HUES48 (cell line): Measurements from ENCODE around the gene PIWIL1.

ENCODE experiments used
- H3K27ac ChIP-seq: one replicate; pipeline ENCODE4 v1.7.0; 2013; ENCODE audit warnings: low read depth, low read length, inconsistent platforms
- H3K27me3 ChIP-seq: 2 replicates; pipeline ENCODE4 v1.6.1; 2013; ENCODE audit warnings: mild to moderate bottlenecking, low read length; ENCODE audit not compliant: control insufficient read depth, insufficient read depth
- H3K36me3 ChIP-seq: 2 replicates; pipeline ENCODE4 v1.6.1; 2013; ENCODE audit warnings: low read length; ENCODE audit not compliant: control insufficient read depth, insufficient read depth
- H3K4me1 ChIP-seq: 2 replicates; pipeline ENCODE4 v1.6.1; 2013; ENCODE audit warnings: mild to moderate bottlenecking, low read length; ENCODE audit not compliant: control insufficient read depth, insufficient read depth
- H3K4me3 ChIP-seq: 2 replicates; pipeline ENCODE4 v1.5.1; 2013; ENCODE audit warnings: mild to moderate bottlenecking, low read depth, low read length
- H3K9ac ChIP-seq: 2 replicates; pipeline ENCODE4 v1.6.1; 2013; ENCODE audit warnings: mild to moderate bottlenecking, low read depth, low read length, moderate library complexity
- H3K9me3 ChIP-seq: 2 replicates; pipeline ENCODE4 v1.6.1; 2013; ENCODE audit warnings: low read length; ENCODE audit not compliant: control insufficient read depth, insufficient read depth

Gene PIWIL1

DNA sequence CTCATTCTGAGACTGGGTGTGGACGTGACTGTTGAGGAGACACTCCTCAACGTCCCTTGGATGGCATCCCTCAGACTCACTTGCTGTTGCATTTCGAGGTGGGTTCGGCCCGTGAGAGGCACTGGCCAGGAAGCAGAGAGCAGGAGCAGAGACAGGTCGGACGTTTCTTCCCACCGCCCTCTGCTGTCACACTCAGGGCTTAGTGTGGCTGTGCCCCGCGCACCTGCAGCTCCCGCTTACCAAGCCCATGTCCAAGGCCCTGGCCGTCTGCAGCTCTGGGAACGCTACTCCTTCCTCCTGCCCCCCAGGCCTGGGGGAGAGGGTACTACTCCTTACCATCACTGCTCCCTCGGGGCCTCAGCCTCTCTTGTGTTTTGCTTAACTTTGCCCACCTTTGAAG lies 29.8 kb upstream of the PIWIL1 start:
- Histone ChIP-seq H3K36me3 (no peaks in the 10 kb centered on the region), H3K9me3 (no peaks in the 10 kb centered on the region), H3K9ac (no peak overlapping the region), H3K4me3 (no peak overlapping the region), H3K4me1 (no peaks in the 10 kb centered on the region), H3K27ac (no peak overlapping the region), H3K27me3 (no peaks in the 10 kb centered on the region; the same call in 1 of the 2 replicates)

DNA sequence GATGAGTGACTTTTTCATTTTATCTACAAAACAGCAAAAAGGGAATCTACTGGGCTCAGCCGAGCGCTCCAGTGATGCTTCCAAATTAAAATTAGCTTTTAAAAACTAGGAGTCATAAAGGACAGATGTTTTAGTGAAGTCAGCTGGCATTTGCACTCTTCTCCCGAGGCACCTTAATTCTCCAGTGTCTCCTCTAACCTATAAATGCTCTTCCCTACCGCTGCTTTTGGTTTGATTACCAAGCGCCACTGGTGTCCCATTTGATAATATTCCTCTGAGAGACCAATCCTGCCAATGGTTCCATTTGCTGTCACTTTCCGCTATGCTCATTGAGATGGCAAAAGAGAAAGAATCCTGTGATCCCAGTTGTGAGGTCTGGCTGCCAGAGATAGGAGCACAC lies 29.3 kb upstream of the PIWIL1 start:
- H3K36me3 ChIP-seq: no peaks in the 10 kb centered on the region
- H3K4me1 ChIP-seq: no peaks in the 10 kb centered on the region
- no peak overlapping the region for H3K9ac ChIP-seq
- H3K27me3 ChIP-seq: peaks cover 3% of the 10 kb centered on the region; the same call in 1 of the 2 replicates
- no peak overlapping the region for H3K27ac ChIP-seq
- no peak overlapping the region for H3K4me3 ChIP-seq
- no peaks in the 10 kb centered on the region for H3K9me3 ChIP-seq

DNA sequence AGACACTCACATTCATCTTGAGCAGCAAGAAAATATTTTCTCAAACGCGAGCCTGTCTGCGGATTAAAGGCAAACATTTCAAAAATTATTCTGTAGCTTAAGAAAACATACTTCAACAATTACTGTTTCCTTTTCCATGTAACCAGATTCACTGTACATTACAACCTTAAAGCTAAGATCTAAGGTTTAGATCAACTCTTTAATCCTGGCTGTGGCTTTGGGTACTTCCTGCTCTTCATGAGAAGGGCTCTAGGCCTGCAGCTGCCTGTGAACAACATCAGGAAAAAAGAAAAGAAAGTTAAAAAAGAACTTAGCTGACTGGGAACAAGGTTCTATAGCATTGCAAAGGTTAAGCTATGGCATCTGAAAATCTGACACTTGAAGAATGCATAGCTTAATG lies 21.4 kb upstream of the PIWIL1 start:
- H3K27ac ChIP-seq: no peak overlapping the region
- H3K4me3 ChIP-seq: no peak overlapping the region
- no peaks in the 10 kb centered on the region for H3K9me3 ChIP-seq
- peaks cover 4% of the 10 kb centered on the region; the same call in 1 of the 2 replicates for H3K27me3 ChIP-seq
- H3K4me1 ChIP-seq: no peaks in the 10 kb centered on the region
- no peaks in the 10 kb centered on the region for H3K36me3 ChIP-seq
- no peak overlapping the region for H3K9ac ChIP-seq

DNA sequence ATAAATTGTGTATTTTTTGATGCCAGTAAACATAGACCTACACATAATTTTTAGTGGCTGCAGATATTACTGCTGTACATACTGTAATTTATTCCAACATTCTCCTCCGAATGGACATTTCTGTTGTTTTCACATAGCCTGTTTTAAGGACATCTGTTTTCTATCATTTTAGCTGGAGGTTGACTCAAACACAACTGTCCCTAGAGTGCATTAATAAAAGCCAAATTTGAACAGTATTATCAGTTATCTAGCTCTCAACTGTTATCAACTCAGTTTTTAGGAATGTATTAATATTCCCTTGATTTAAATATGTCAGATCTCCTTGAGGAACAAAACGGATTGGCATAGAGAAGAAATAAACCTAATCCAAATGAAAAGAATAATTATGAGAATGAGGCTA lies 17.2 kb upstream of the PIWIL1 start:
- H3K36me3 ChIP-seq: no peaks in the 10 kb centered on the region

DNA sequence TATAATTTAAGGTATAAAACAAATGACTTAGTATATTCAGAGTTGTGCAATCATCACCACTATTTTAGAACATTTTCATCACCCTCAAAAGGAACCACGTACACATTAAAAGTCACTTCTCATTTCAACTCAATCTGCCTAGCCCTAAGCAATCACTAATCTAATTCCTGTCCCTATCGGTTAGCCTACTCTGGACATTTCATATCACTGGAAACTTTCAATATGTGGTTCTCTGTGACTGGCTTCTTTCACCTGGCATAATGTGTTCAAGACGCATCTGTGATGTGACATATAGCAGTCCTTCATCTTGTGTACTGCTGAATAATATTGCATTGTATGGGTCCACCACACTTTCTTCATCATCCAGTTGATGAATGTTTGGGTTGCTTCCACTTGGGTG lies 15.4 kb upstream of the PIWIL1 start:
- Histone ChIP-seq H3K9me3 (no peaks in the 10 kb centered on the region), H3K27ac (no peak overlapping the region), H3K4me3 (no peak overlapping the region), H3K4me1 (no peaks in the 10 kb centered on the region), H3K9ac (no peak overlapping the region), H3K36me3 (no peaks in the 10 kb centered on the region), H3K27me3 (peaks cover 26% of the 10 kb centered on the region)

More for the DNA sequence above, 17.2 kb upstream of the PIWIL1 start:
- H3K27me3 ChIP-seq: peaks cover 22% of the 10 kb centered on the region
- H3K9me3 ChIP-seq: no peaks in the 10 kb centered on the region
- H3K4me3 ChIP-seq: no peak overlapping the region
- H3K9ac ChIP-seq: no peak overlapping the region
- no peak overlapping the region for H3K27ac ChIP-seq
- no peaks in the 10 kb centered on the region for H3K4me1 ChIP-seq

DNA sequence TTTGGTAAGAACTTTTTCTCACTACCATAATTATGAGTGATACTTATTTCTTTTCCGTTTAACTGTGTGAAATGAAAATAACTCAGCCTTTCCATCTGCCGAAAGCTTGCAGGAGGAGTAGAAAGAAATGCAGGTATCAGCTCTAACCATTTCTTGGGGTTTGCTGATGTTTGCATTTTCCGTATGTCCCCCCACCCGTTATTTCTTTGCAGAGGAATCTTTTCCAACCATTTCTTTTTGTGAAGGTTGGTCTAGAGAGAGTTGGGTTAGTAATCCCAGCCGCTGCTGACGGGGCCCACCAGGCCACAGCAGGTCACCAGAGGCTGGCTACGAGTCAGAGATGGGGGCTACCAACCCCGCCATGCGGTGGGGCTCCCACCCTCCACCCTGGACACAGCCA lies 7.0 kb upstream of the PIWIL1 start:
- Histone ChIP-seq H3K27me3 (peaks cover 32% of the 10 kb centered on the region), H3K9ac (no peak overlapping the region), H3K27ac (no peak overlapping the region), H3K9me3 (no peaks in the 10 kb centered on the region), H3K4me1 (no peaks in the 10 kb centered on the region), H3K4me3 (no peak overlapping the region), H3K36me3 (no peaks in the 10 kb centered on the region)

DNA sequence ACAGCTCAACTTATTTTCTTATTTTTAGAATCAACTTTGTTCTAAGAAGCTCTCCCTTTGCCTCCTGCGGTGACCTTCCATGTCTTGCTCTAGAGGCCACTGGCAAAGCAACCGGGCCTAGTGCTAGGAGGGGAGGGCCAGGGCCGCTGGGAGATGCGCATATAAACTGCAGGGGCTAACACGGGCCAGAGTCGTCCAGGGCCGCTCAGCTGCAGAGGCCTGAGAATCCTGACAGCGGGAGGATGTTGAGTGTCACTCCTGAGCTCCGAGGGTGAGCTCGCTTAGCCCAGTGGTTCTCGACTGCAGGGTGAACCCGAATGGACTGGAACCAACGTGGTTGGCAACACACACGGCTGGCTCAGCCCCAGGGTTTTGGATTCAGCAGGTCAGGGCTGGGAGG lies 6.5 kb upstream of the PIWIL1 start:
- no peaks in the 10 kb centered on the region for H3K36me3 ChIP-seq
- no peaks in the 10 kb centered on the region for H3K9me3 ChIP-seq
- no peak overlapping the region for H3K9ac ChIP-seq
- H3K4me1 ChIP-seq: no peaks in the 10 kb centered on the region
- no peak overlapping the region for H3K27ac ChIP-seq
- peaks cover 32% of the 10 kb centered on the region for H3K27me3 ChIP-seq
- H3K4me3 ChIP-seq: no peak overlapping the region

DNA sequence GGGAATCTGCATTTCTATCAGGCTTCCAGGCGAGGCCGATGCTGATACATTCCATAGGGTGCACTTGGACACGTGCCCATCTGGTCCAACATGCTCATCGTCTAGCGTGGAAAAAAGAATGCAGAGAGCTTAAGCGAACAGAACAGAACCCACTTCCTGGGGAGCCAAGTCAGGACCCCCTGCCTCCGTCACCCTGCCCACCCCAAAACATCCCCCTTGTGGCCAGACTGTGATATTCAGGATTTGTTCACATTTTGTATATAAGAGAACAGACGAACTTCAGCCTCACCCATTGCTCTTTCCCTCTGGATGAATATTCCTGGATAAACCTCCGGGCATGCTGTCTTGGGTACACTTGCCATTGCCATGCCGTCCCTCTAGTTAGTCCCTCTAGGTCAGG lies 4.3 kb upstream of the PIWIL1 start:
- no peaks in the 10 kb centered on the region for H3K4me1 ChIP-seq
- no peak overlapping the region for H3K27ac ChIP-seq
- no peaks in the 10 kb centered on the region for H3K36me3 ChIP-seq
- no peaks in the 10 kb centered on the region for H3K9me3 ChIP-seq
- no peak overlapping the region for H3K9ac ChIP-seq
- H3K27me3 ChIP-seq: peaks cover 25% of the 10 kb centered on the region; the same call in 1 of the 2 replicates
- no peak overlapping the region for H3K4me3 ChIP-seq

DNA sequence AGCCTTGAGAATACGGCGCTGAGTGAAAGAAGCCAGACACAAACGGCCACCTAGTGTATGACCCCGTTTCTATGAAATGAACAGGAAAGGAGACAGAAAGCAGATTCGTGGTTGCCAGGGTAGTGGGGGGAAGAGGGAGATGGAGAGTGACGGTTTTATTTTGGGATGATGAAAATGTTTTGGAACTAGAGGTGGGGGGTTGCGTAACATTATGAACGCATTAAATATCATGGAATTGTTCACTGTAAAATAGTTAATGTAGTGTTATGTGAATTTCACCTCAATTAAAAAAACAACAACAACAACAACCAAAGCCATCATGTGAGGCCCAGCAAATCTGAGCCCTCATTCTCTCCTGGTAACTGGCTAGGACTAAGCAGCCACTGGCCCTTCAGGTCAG lies 3.3 kb upstream of the PIWIL1 start:
- H3K4me3 ChIP-seq: no peak overlapping the region
- peaks cover 32% of the 10 kb centered on the region for H3K27me3 ChIP-seq
- H3K9ac ChIP-seq: no peak overlapping the region
- H3K4me1 ChIP-seq: no peaks in the 10 kb centered on the region
- H3K27ac ChIP-seq: no peak overlapping the region
- no peaks in the 10 kb centered on the region for H3K36me3 ChIP-seq
- no peaks in the 10 kb centered on the region for H3K9me3 ChIP-seq

DNA sequence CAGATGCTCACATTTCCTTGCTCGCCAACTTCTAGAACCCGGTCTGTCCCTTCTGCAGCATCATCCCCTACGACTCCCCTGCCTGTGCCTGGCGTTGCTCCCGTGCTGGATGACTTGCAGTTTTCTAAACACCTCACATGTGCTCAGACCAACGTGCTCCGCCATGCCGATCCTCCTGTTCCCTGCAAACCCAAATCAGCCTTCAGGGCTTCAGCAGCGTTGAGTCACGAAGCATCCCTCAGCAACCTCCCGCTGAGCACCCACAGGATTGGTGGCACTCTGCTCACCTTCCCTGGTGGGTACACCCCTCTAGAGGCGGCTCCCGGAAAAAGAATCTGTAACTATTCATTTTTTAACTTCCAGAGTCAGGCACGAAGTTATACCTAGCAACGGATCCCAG lies 2.8 kb upstream of the PIWIL1 start:
- H3K27ac ChIP-seq: no peak overlapping the region
- no peak overlapping the region for H3K4me3 ChIP-seq
- H3K4me1 ChIP-seq: peaks cover 4% of the 10 kb centered on the region; the same call in 1 of the 2 replicates
- no peaks in the 10 kb centered on the region for H3K9me3 ChIP-seq
- H3K9ac ChIP-seq: no peak overlapping the region
- H3K36me3 ChIP-seq: no peaks in the 10 kb centered on the region
- H3K27me3 ChIP-seq: peaks cover 37% of the 10 kb centered on the region

DNA sequence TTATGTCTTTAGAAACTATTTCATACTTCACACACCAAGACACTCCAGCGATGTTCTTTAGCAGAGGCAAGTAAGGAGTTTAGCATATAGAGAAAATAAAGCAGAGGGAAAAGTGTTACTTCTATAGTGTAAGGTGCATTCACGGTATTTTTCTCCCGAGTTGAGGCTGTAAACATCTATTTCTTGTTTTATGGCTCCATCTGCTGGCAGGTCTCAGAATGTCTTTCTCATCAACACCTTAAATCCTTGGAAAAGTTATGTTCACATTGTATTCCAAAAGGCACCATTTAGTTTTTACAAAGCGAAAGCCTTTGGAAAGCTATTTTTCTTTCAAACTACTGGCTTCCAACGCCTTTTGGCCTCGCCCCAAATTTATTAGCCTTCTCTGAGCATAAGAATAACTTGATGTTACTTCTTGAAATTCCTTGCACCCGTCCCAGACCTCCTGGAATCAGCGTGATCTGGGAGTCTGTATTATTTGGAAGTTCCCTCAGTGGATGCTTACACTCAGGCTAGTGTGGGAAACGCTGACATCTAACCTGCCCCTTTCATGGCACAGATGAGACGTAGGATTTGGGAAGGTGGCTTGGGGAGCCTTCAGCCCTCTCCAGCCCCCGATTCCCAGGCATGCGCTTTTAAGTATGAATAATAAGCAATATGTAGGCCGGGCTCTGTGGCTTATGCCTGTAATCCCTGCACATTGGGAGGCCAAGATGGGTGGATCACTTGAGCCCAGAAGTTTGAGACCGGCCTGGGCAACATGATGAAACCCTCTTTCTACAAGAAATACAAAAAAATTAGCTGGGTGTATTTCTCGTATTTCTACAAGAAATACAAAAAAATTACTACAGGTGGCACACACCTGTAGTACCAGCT lies 1.9 kb upstream of the PIWIL1 start:
- Histone ChIP-seq H3K4me3 (no peak overlapping the region), H3K4me1 (peaks cover 9% of the 10 kb centered on the region; the same call in 1 of the 2 replicates), H3K36me3 (no peaks in the 10 kb centered on the region), H3K27ac (no peak overlapping the region), H3K9ac (no peak overlapping the region), H3K27me3 (peaks cover 42% of the 10 kb centered on the region), H3K9me3 (no peaks in the 10 kb centered on the region)
